Brain microvascular endothelial cell (primary cell): ENCODE measurements around the gene FIGN.

Experiments used
- DNase-seq: peaks from one replicate; pipeline ENCODE4 v3.0.0-alpha.2; 2020
- H3K27ac ChIP-seq: fragments of 250-450 bp; sonication (Bioruptor Pico); 2 replicates; pipeline ENCODE4 v1.5.1; 2020; ENCODE audit warnings: mild to moderate bottlenecking, moderate library complexity
- H3K27me3 ChIP-seq: fragments of 250-450 bp; sonication (Bioruptor Pico); replicated peaks from 2 replicates; pipeline ENCODE4 v1.5.1; 2020; ENCODE audit warnings: mild to moderate bottlenecking
- H3K36me3 ChIP-seq: fragments of 250-450 bp; sonication (Bioruptor Pico); replicated peaks from 2 replicates; pipeline ENCODE4 v1.5.1; 2020; ENCODE audit warnings: mild to moderate bottlenecking
- H3K4me3 ChIP-seq: 2 replicates; pipeline ENCODE4 v1.5.1; 2011; ENCODE audit warnings: low read depth, mild to moderate bottlenecking, control low read depth, low read length, moderate library complexity
- in situ Hi-C: cut with HindIII; loops from 2 replicates; pipeline ENCODE4 v1.10.0; 2017; ENCODE audit warnings: low sequenced_read_pairs, low pct_ligation_motif_present
- TF ChIP-seq, protein P1 (sequence below): IDR thresholded peaks from 2 replicates; pipeline ENCODE4 v1.5.1; 2011; ENCODE audit warnings: low read depth, mild to moderate bottlenecking, moderate library complexity, low read length, control low read depth, inconsistent platforms; ENCODE audit errors: missing control alignments

FIGN gene

GRCh38 chr2:163659224-163659623 lies 76.6 kb downstream of the FIGN start:
- no peak overlapping the region for H3K4me3 ChIP-seq
- H3K27ac ChIP-seq: no peak overlapping the region
- H3K27me3 ChIP-seq: no peaks in the 10 kb centered on the region
- H3K36me3 ChIP-seq: no peaks in the 10 kb centered on the region
- in situ Hi-C loops: no loop called here
- TF ChIP-seq, protein P1, sequence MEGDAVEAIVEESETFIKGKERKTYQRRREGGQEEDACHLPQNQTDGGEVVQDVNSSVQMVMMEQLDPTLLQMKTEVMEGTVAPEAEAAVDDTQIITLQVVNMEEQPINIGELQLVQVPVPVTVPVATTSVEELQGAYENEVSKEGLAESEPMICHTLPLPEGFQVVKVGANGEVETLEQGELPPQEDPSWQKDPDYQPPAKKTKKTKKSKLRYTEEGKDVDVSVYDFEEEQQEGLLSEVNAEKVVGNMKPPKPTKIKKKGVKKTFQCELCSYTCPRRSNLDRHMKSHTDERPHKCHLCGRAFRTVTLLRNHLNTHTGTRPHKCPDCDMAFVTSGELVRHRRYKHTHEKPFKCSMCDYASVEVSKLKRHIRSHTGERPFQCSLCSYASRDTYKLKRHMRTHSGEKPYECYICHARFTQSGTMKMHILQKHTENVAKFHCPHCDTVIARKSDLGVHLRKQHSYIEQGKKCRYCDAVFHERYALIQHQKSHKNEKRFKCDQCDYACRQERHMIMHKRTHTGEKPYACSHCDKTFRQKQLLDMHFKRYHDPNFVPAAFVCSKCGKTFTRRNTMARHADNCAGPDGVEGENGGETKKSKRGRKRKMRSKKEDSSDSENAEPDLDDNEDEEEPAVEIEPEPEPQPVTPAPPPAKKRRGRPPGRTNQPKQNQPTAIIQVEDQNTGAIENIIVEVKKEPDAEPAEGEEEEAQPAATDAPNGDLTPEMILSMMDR: no peak
- no peak for DNase-seq

- H3K4me3 ChIP-seq: no peak overlapping the region
- no peak overlapping the region for H3K27ac ChIP-seq
- H3K36me3 ChIP-seq: no peaks in the 10 kb centered on the region
- H3K27me3 ChIP-seq: no peaks in the 10 kb centered on the region
- in situ Hi-C loops: no loop called here
- TF ChIP-seq, protein P1: no peak
- no peak for DNase-seq
Measured at GRCh38 chr2:163658556-163658955, 77.3 kb downstream of the FIGN start.

GRCh38 chr2:163657281-163657656 lies 78.5 kb downstream of the FIGN start:
- H3K27me3 ChIP-seq: no peaks in the 10 kb centered on the region
- TF ChIP-seq, protein P1: no peak
- no peak overlapping the region for H3K4me3 ChIP-seq
- H3K27ac ChIP-seq: peak overlapping the region; percentile 3
- in situ Hi-C loops: no loop called here
- DNase-seq: peak; percentile 51
- no peaks in the 10 kb centered on the region for H3K36me3 ChIP-seq

- no peak for DNase-seq
- no peaks in the 10 kb centered on the region for H3K36me3 ChIP-seq
- peak overlapping the region; percentile 16 for H3K27ac ChIP-seq
- TF ChIP-seq, protein P1: no peak
- no peak overlapping the region for H3K4me3 ChIP-seq
- in situ Hi-C loops: no loop called here
- H3K27me3 ChIP-seq: no peaks in the 10 kb centered on the region
Measured at GRCh38 chr2:163656622-163657280, 79.1 kb downstream of the FIGN start.

- no peaks in the 10 kb centered on the region for H3K27me3 ChIP-seq
- H3K4me3 ChIP-seq: no peak overlapping the region
- TF ChIP-seq, protein P1: no peak
Measured at GRCh38 chr2:163655667-163656066, 80.1 kb downstream of the FIGN start.

DNA sequence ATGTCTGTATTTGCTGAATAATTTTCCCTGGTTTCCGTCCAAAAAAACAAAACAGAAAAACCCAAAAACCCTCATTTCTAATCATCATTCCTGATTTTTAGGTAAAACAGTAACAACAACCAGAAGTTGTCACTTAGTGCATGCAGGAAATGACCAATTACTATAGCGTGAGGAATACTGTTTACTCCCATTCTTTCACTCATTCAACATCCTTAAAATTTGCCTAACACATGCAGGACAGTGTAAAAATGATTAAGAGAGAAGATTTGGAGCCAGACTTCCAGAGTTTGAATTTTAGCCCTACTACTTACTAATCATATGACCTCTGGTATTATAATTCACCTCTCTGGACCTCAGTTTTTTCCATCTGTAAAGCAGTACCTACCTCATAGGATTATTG lies 83.1 kb downstream of the FIGN start:
- DNase-seq: no peak
- no peaks in the 10 kb centered on the region for H3K27me3 ChIP-seq
- in situ Hi-C loops: no loop called here
- TF ChIP-seq, protein P1: no peak
- no peak overlapping the region for H3K4me3 ChIP-seq
- H3K27ac ChIP-seq: no peak overlapping the region
- H3K36me3 ChIP-seq: no peaks in the 10 kb centered on the region

More at GRCh38 chr2:163655667-163656066, 80.1 kb downstream of the FIGN start:
- H3K27ac ChIP-seq: no peak overlapping the region
- H3K36me3 ChIP-seq: no peaks in the 10 kb centered on the region
- no peak for DNase-seq
- in situ Hi-C loops: no loop called here
